Measurements from ENCODE around the gene SH3RF3.

The SH3RF3 gene

GRCh38 chr2:109226128-109226527 is 97.1 kb downstream of the SH3RF3 start:
- Histone ChIP-seq H3K79me2 (no peaks in the 10 kb centered on the region), H3K27ac (no peak overlapping the region), H3K36me3 (ENCODE audit: control insufficient read depth, insufficient read depth, low read length) (no peaks in the 10 kb centered on the region), H3K27me3 (ENCODE audit: control insufficient read depth, insufficient read depth, low read length) (no peaks in the 10 kb centered on the region), H2AFZ (no peak overlapping the region), H3K9me3 (ENCODE audit: control insufficient read depth, low read length) (no peaks in the 10 kb centered on the region), H3K4me2 (ENCODE audit: low read length) (no peak overlapping the region), H3K4me1 (no peaks in the 10 kb centered on the region), H3K9ac (no peak overlapping the region), H3K4me3 (ENCODE audit: low read depth, low read length) (no peak overlapping the region)
- TF ChIP-seq CTCF (IDR thresholded peaks at IDR 0.05) = no peak

GRCh38 chr2:109226622-109227021 is 97.6 kb downstream of the SH3RF3 start:
- H3K9ac ChIP-seq = no peak overlapping the region
- no peak overlapping the region for H3K4me3 ChIP-seq (ENCODE audit: low read depth, low read length)
- H3K4me2 ChIP-seq (ENCODE audit: low read length) = no peak overlapping the region
- H2AFZ ChIP-seq = no peak overlapping the region
- no peak overlapping the region for H3K27ac ChIP-seq
- H3K9me3 ChIP-seq (ENCODE audit: control insufficient read depth, low read length) = no peaks in the 10 kb centered on the region
- no peaks in the 10 kb centered on the region for H3K4me1 ChIP-seq
- no peaks in the 10 kb centered on the region for H3K79me2 ChIP-seq
- H3K36me3 ChIP-seq (ENCODE audit: control insufficient read depth, insufficient read depth, low read length) = no peaks in the 10 kb centered on the region
- H3K27me3 ChIP-seq (ENCODE audit: control insufficient read depth, insufficient read depth, low read length) = no peaks in the 10 kb centered on the region
- TF ChIP-seq CTCF (IDR thresholded peaks at IDR 0.05) = no peak

- no peaks in the 10 kb centered on the region for H3K36me3 ChIP-seq (ENCODE audit: control insufficient read depth, insufficient read depth, low read length)
- no peaks in the 10 kb centered on the region for H3K9me3 ChIP-seq (ENCODE audit: control insufficient read depth, low read length)
- H2AFZ ChIP-seq = no peak overlapping the region
- no peak overlapping the region for H3K4me2 ChIP-seq (ENCODE audit: low read length)
- H3K9ac ChIP-seq = no peak overlapping the region
- TF ChIP-seq CTCF (IDR thresholded peaks at IDR 0.05) = no peak
- no peaks in the 10 kb centered on the region for H3K27me3 ChIP-seq (ENCODE audit: control insufficient read depth, insufficient read depth, low read length)
- H3K4me3 ChIP-seq (ENCODE audit: low read depth, low read length) = no peak overlapping the region
- no peaks in the 10 kb centered on the region for H3K4me1 ChIP-seq
- H3K27ac ChIP-seq = no peak overlapping the region
- H3K79me2 ChIP-seq = no peaks in the 10 kb centered on the region
These were observed 100.2 kb downstream of the SH3RF3 start for GRCh38 chr2:109229094-109229675.

GRCh38 chr2:109230941-109231420 is 102.0 kb downstream of the SH3RF3 start:
- no peak for TF ChIP-seq CTCF (IDR thresholded peaks at IDR 0.05)
- Histone ChIP-seq H3K79me2 (no peaks in the 10 kb centered on the region), H3K27ac (no peak overlapping the region), H3K4me2 (ENCODE audit: low read length) (no peak overlapping the region), H3K36me3 (ENCODE audit: control insufficient read depth, insufficient read depth, low read length) (no peaks in the 10 kb centered on the region), H3K9ac (no peak overlapping the region), H3K9me3 (ENCODE audit: control insufficient read depth, low read length) (no peaks in the 10 kb centered on the region), H3K27me3 (ENCODE audit: control insufficient read depth, insufficient read depth, low read length) (no peaks in the 10 kb centered on the region), H3K4me3 (ENCODE audit: low read depth, low read length) (no peak overlapping the region), H3K4me1 (no peaks in the 10 kb centered on the region), H2AFZ (no peak overlapping the region)

- no peaks in the 10 kb centered on the region for H3K79me2 ChIP-seq
- no peaks in the 10 kb centered on the region for H3K27me3 ChIP-seq (ENCODE audit: control insufficient read depth, insufficient read depth, low read length)
- H3K4me3 ChIP-seq (ENCODE audit: low read depth, low read length) = no peak overlapping the region
- H3K9me3 ChIP-seq (ENCODE audit: control insufficient read depth, low read length) = no peaks in the 10 kb centered on the region
- H3K9ac ChIP-seq = no peak overlapping the region
- no peak overlapping the region for H3K4me2 ChIP-seq (ENCODE audit: low read length)
- no peak for TF ChIP-seq CTCF (IDR thresholded peaks at IDR 0.05)
- H2AFZ ChIP-seq = no peak overlapping the region
- H3K4me1 ChIP-seq = no peaks in the 10 kb centered on the region
- H3K36me3 ChIP-seq (ENCODE audit: control insufficient read depth, insufficient read depth, low read length) = no peaks in the 10 kb centered on the region
- H3K27ac ChIP-seq = no peak overlapping the region
These were observed 102.4 kb downstream of the SH3RF3 start for GRCh38 chr2:109231428-109231827.
